ENCODE measurements around the gene TRAPPC2. TPM values are rescaled to one million over a fixed set of nuclear protein-coding genes. Genes with fewer than 3 reads are reported as not detected.

TRAPPC2 gene
- total RNA-seq, 1 experiment from 2014 or later, result 20.4 TPM

DNA sequence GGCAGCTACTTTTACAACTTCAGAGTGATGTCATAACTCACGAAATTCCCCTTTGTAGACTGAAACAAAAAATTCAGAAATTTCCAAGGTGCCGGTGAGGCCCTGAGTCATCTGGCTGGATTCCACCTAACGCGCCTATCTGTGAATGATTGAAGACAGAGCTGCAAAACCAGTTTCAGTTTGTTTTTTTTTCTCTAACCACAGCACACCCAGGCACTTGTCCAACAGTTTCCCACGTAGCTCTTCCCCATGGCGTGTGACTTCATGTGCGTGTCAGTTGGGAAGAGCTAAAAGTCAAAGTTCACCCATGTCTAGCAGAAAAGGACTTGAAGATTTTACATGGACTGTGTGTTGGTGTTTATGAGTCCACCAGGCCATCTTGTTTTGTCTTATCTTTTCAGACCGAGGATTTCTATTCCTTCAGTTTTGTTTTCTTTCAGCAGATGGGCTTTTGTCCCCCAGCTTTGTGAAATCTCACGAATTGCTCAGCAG, 65.1 kb downstream of the TRAPPC2 start:
- DNase-seq (ENCODE audit: low read depth), result peak; percentile 95

DNA sequence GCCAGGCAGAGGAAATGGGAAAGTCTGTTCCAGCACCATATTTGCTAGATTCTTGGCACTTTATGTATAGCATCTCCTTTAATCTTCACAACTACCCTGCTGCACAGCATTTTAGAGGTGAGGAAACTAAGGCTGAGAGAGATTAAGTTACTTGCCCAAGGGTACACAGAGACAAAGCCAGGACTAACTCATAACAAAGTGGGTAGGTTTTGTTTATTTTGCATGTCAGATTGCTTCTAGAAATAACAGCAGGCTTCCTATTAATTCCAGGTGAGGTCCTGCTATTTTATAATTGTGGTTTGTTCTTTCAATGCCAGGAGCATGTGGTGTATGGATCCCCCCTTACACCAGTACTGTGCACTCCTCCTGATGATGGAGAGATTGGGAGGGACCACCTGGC, 66.5 kb downstream of the TRAPPC2 start:
- DNase-seq (ENCODE audit: low read depth), result no peak

DNA sequence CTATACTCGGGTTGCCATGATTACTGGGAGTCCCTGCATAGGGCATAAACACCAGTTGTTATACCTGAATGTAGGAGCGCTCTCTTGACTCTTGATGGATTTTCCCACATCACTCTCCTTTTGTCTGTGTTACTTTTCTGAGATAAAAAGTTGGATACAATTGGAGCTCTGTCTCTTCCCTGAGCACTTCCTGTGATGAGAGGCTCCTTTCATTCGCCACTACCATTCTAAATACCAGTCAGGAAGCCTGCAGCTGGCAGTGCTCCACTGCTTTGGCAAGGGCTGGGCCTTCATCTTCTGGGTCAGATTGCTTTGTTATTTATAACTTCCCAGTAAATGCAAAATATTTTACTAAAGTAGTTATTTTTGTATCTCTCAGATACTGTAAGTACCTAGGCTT, 67.6 kb downstream of the TRAPPC2 start:
- peak; percentile 15 for DNase-seq (ENCODE audit: low read depth)

DNA sequence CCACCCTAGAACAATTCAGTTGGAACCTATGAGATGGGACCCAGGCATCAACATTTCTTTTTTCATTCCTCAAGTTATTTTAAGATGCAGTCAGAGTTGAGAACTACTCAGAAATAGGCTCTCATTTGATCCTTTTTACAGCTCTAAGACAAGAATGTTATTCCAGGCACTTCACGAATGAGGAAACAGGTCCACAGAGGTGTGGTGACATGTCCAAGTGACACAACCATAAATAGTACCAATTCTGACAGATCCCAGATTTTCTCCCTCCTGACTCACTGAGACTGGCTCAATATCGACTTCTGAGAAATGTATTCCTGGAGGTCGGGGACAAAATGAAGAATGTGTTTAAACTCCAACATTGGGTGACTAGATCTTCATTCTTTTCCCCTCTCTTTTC, 70.4 kb downstream of the TRAPPC2 start:
- no peak for DNase-seq (ENCODE audit: low read depth)

DNA sequence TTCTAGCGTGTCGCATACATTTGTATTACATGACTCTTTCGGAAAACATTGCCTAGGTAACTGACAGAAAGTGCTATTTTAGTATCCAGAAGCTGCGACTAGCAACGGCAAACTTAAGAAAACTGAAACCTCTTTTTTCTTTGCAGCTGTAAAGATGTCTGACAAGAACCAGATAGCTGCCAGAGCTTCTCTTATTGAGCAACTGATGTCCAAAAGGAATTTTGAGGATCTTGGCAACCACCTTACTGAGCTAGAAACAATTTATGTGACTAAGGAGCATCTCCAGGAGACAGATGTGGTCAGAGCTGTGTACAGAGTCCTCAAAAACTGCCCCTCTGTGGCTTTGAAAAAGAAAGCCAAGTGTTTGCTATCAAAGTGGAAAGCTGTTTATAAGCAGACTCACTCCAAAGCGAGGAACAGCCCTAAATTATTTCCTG, 72.0 kb downstream of the TRAPPC2 start:
- no peak for DNase-seq (ENCODE audit: low read depth)

Other genes starting within 250 kb of the TRAPPC2 start
- gene EGFL6, start 165.0 kb downstream of the TRAPPC2 start, total RNA-seq (2014; rRNA removed; shearing (Covaris generic)), result not detected in 2 replicates
- gene TCEANC, start 81.5 kb downstream of the TRAPPC2 start, total RNA-seq (2014; rRNA removed; shearing (Covaris generic)), result 0.88 and 1.7 TPM in 2 replicates
- 30.9 and 33.4 TPM in 2 replicates for gene RAB9A, start 45.5 kb downstream of the TRAPPC2 start, total RNA-seq (2014; rRNA removed; shearing (Covaris generic))
- 8.3 and 9.7 TPM in 2 replicates for gene OFD1, start 128 bp upstream of the TRAPPC2 start, total RNA-seq (2014; rRNA removed; shearing (Covaris generic))
- gene GPM6B, start 82.5 kb upstream of the TRAPPC2 start, total RNA-seq (2014; rRNA removed; shearing (Covaris generic)), result 1.8 and 2.4 TPM in 2 replicates